SK-N-SH (cell line): ENCODE results near the gene IQGAP2.

Experiments used
- EZH2phosphoT487 ChIP-seq: fragments of 200-600 bp; sonication (generic); IDR thresholded peaks from 2 replicates; pipeline ENCODE4 v1.6.1; 2017; ENCODE audit warnings: low read depth, mixed run types, mild to moderate bottlenecking, antibody characterized with exemption, moderate library complexity, borderline replicate concordance
- JUND ChIP-seq: IDR thresholded peaks from 2 replicates; pipeline ENCODE4 v1.4.0; 2012
- POLR2AphosphoS5 ChIP-seq: IDR thresholded peaks from 2 replicates; pipeline ENCODE4 v1.6.1; 2012; ENCODE audit warnings: low read depth, low read length
- REST ChIP-seq: IDR thresholded peaks from 2 replicates; pipeline ENCODE4 v1.6.1; 2012; ENCODE audit warnings: mild to moderate bottlenecking, low read depth, low read length, moderate library complexity
- RFX5 ChIP-seq: IDR thresholded peaks from 2 replicates; pipeline ENCODE4 v1.6.1; 2012; ENCODE audit warnings: mild to moderate bottlenecking, improper control_type of control experiment, low read length
- TF ChIP-seq, protein P1 (sequence below): fragments of 200-600 bp; sonication (generic); IDR thresholded peaks from 2 replicates; pipeline ENCODE4 v1.6.1; 2017; ENCODE audit warnings: antibody characterized with exemption, mild to moderate bottlenecking, moderate library complexity
- TF ChIP-seq, protein P2 (sequence below): IDR thresholded peaks from 2 replicates; pipeline ENCODE4 v1.4.0; 2012; ENCODE audit warnings: low read depth
- TF ChIP-seq, protein P3 (sequence below): fragments of 150-350 bp; IDR thresholded peaks from 2 replicates; pipeline ENCODE4 v1.6.1; 2017; ENCODE audit warnings: antibody characterized with exemption, low read length, low read depth, borderline replicate concordance

GRCh38 chr5:76667495-76667894 is 264.4 kb downstream of the IQGAP2 start:
- TF ChIP-seq, protein P1, sequence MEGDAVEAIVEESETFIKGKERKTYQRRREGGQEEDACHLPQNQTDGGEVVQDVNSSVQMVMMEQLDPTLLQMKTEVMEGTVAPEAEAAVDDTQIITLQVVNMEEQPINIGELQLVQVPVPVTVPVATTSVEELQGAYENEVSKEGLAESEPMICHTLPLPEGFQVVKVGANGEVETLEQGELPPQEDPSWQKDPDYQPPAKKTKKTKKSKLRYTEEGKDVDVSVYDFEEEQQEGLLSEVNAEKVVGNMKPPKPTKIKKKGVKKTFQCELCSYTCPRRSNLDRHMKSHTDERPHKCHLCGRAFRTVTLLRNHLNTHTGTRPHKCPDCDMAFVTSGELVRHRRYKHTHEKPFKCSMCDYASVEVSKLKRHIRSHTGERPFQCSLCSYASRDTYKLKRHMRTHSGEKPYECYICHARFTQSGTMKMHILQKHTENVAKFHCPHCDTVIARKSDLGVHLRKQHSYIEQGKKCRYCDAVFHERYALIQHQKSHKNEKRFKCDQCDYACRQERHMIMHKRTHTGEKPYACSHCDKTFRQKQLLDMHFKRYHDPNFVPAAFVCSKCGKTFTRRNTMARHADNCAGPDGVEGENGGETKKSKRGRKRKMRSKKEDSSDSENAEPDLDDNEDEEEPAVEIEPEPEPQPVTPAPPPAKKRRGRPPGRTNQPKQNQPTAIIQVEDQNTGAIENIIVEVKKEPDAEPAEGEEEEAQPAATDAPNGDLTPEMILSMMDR: no peak
- TF ChIP-seq JUND: no peak
- TF ChIP-seq POLR2AphosphoS5: no peak
- TF ChIP-seq, protein P2, sequence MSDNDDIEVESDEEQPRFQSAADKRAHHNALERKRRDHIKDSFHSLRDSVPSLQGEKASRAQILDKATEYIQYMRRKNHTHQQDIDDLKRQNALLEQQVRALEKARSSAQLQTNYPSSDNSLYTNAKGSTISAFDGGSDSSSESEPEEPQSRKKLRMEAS: no peak
- TF ChIP-seq, protein P3, sequence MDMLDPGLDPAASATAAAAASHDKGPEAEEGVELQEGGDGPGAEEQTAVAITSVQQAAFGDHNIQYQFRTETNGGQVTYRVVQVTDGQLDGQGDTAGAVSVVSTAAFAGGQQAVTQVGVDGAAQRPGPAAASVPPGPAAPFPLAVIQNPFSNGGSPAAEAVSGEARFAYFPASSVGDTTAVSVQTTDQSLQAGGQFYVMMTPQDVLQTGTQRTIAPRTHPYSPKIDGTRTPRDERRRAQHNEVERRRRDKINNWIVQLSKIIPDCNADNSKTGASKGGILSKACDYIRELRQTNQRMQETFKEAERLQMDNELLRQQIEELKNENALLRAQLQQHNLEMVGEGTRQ: no peak
- TF ChIP-seq REST: no peak
- no peak for TF ChIP-seq EZH2phosphoT487
- no peak for TF ChIP-seq RFX5
